ENCODE measurements around the gene PPIA.

PPIA gene

DNA sequence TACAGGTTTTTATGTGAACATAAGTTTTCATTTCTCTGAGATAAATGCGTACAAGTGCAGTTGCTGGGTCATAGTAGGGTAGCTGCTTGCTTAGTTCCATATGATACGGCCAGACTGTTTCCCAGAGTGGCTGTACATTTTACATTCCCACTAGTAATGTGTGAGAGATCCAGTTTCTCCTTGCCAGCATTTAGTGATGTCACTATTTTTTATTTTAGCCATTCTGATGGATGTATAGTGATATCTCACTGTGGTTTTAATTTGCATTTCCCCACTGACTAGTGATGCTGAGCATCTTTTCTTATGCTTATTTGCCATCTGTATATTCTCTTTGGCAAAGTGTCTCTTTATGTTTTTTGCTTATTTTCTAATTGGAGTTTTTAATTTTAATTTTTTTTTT is 43.7 kb upstream of the PPIA start:
- DNase-seq (ENCODE audit: low spot score), result no peak
- TF ChIP-seq, protein P1, sequence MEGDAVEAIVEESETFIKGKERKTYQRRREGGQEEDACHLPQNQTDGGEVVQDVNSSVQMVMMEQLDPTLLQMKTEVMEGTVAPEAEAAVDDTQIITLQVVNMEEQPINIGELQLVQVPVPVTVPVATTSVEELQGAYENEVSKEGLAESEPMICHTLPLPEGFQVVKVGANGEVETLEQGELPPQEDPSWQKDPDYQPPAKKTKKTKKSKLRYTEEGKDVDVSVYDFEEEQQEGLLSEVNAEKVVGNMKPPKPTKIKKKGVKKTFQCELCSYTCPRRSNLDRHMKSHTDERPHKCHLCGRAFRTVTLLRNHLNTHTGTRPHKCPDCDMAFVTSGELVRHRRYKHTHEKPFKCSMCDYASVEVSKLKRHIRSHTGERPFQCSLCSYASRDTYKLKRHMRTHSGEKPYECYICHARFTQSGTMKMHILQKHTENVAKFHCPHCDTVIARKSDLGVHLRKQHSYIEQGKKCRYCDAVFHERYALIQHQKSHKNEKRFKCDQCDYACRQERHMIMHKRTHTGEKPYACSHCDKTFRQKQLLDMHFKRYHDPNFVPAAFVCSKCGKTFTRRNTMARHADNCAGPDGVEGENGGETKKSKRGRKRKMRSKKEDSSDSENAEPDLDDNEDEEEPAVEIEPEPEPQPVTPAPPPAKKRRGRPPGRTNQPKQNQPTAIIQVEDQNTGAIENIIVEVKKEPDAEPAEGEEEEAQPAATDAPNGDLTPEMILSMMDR (IDR thresholded peaks at IDR 0.05; ENCODE audit: extremely low read depth, missing control alignments), result no peak

DNA sequence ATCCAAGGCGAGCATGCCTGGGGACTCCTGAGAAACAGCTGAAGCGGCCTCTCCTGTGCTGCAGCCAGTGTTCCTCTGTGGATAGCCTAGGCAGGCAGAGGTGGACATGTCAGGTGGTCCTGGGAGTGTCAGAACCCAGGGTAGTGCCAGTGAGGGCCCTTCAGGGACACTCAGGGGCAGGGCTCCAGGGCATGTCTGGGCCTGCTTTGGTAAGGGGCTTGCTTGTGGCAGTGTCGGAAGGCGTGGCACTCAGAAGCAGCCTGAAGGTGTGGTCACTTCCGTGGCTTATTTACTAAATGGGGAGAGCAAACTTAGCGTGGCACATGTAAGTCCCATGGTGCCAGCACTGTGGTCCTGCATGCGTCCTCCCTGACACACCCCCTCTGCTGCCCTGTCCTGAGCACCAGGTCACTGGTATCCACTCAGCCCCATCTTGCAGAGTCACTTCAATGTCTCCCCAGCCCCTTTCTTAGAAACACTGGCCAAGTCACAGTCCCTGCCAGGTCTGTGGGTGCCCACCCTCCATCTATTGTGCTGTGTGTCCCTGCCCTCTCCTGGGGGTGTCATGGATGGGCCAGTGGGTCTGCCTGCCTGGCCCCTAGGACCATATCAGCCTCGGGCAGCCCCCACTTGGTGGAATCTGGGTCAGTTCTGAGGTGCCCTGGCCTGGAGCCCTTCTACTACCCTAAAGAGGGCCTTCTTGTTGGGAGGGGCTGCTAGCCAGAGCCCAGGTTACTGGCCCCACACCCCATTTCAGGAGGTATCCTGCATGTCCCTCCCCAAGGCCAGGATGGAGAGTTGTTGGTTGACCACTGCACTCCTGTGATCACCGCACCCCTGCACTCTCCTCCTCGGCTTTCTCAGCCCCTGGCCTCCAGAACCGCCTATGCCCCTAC is 41.4 kb upstream of the PPIA start:
- TF ChIP-seq, protein P1 (IDR thresholded peaks at IDR 0.05; ENCODE audit: extremely low read depth, missing control alignments), result no peak
- DNase-seq (ENCODE audit: low spot score), result no peak

DNA sequence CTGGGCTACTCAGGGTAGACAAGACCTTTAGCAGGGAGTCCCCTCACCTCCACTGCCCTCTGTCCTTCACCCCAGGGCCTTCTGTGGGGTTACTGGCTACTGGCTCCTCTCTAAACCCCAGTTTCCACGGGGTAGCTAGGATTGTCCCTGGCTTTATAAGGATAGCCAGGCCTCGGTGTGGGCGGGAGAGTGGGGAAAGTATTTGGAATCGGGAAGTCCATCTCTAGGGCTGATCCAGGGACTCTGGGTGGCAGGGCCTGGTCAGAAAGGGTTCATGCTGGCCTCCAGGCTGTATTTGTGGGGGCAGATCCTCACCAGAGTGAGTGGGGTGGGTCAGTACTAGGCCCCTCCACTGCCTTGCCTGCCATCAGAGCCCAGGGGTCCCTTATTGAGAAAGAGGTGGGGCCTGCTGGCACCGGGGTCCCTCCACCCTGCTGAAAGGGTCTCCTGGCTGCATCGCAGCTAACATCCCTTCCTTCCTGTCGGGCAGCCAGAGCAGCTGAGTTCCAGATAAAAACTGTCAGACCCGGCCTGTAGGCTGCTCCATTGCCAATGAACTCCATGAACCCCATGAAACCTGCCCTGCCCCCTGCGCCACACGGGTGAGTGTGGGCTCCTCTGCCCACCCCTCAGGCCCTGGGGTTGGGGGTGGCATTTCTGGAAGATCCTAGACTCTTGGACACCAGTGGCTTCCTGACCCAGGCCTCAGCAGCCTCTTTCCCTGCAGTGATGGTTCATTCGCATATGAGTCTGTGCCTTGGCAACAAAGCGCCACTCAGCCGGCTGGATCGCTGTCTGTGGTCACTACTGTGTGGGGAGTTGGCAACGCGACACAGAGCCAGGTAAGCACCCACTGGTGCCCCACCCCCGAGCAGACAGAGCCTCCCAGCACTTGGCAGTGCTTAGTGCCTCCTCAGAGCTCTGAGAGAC is 40.5 kb upstream of the PPIA start:
- TF ChIP-seq, protein P1 (IDR thresholded peaks at IDR 0.05; ENCODE audit: extremely low read depth, missing control alignments), result no peak

GRCh38 chr7:44756904-44757303 is 39.6 kb upstream of the PPIA start:
- TF ChIP-seq, protein P1 (IDR thresholded peaks at IDR 0.05; ENCODE audit: extremely low read depth, missing control alignments), result no peak
- DNase-seq (ENCODE audit: low spot score), result no peak

More for the DNA sequence above, 40.5 kb upstream of the PPIA start:
- DNase-seq (ENCODE audit: low spot score), result no peak

GRCh38 chr7:44757311-44757710 is 39.2 kb upstream of the PPIA start:
- TF ChIP-seq, protein P1 (IDR thresholded peaks at IDR 0.05; ENCODE audit: extremely low read depth, missing control alignments), result no peak
- no peak for DNase-seq (ENCODE audit: low spot score)

GRCh38 chr7:44757739-44758138 is 38.7 kb upstream of the PPIA start:
- no peak for DNase-seq (ENCODE audit: low spot score)
- TF ChIP-seq, protein P1 (IDR thresholded peaks at IDR 0.05; ENCODE audit: extremely low read depth, missing control alignments), result no peak

DNA sequence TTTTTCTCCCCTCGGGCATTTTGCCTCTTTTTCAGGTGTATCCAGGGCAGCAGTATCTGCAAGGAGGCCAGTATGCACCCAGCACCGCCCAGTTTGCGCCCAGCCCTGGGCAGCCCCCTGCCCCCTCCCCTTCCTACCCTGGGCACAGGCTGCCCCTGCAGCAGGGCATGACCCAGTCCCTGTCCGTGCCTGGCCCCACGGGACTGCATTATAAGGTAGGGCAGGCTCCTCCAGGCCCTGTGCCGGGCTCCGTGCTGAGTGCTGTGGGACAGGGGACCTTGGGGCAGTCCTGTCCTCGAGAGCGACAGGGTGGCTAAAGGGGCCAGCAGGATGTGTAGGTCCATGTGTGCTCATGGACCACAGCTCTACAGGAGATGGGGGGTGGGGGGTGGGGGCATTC is 37.2 kb upstream of the PPIA start:
- TF ChIP-seq, protein P1 (IDR thresholded peaks at IDR 0.05; ENCODE audit: extremely low read depth, missing control alignments), result no peak
- DNase-seq (ENCODE audit: low spot score), result no peak
